IMR-90 (cell line): Measurements from ENCODE around the gene TM2D3. TPM values are rescaled to one million over a fixed set of nuclear protein-coding genes. Genes with fewer than 3 reads are reported as not detected.

Experiments
- ATAC-seq: fragments of 200-7000 bp; cut with Tn5 transposase; 2 replicates; pipeline ENCODE4 v1.9.1; 2020; ENCODE audit warnings: low read depth, mild to moderate bottlenecking, moderate library complexity
- BruUV-seq: library from RNA; stranded (reverse); fragments of 400-500 nt; replicated peaks from 2 replicates; lab custom pipeline; 2021; lab: Mats Ljungman, UMichigan
- CTCF ChIA-PET: fragments of 300-600 bp; formaldehyde crosslinking; extraction: SDS; loops from one replicate; lab custom pipeline; 2021; ENCODE audit warnings: antibody characterized with exemption; lab: Yijun Ruan, JAX
- POLR2A ChIA-PET: fragments of 300-600 bp; sonication (Branson Sonifier 250); formaldehyde crosslinking; loops from one replicate; lab custom pipeline; 2022; ENCODE audit warnings: antibody characterized with exemption; ENCODE audit not compliant: unreplicated experiment; lab: Charles Lee
- DNase-seq: peaks from one replicate; pipeline ENCODE4 v3.0.0; 2013
- H2AFZ ChIP-seq: replicated peaks from 2 replicates; pipeline ENCODE3; 2013; ENCODE audit warnings: low read length, mild to moderate bottlenecking; ENCODE audit not compliant: poor library complexity
- H2AK5ac ChIP-seq: 2 replicates; pipeline ENCODE4 v1.6.1; 2013; ENCODE audit warnings: low read depth, low read length, inconsistent platforms
- H2AK9ac ChIP-seq: replicated peaks from 2 replicates; pipeline ENCODE3; 2013; ENCODE audit warnings: mild to moderate bottlenecking, low read depth, low read length, moderate library complexity; ENCODE audit not compliant: poor library complexity
- H2BK120ac ChIP-seq: 2 replicates; pipeline ENCODE4 v1.6.1; 2013; ENCODE audit warnings: low read depth, low read length, inconsistent platforms
- H2BK15ac ChIP-seq: 3 replicates; pipeline ENCODE4 v1.6.1; 2013; ENCODE audit warnings: low read depth, low read length, inconsistent platforms
- H2BK20ac ChIP-seq: 2 replicates; pipeline ENCODE4 v1.6.1; 2013; ENCODE audit warnings: low read depth, mild to moderate bottlenecking, inconsistent platforms, low read length, moderate library complexity
- H2BK5ac ChIP-seq: 2 replicates; pipeline ENCODE4 v1.6.1; 2013; ENCODE audit warnings: mild to moderate bottlenecking, low read depth, low read length, inconsistent platforms; ENCODE audit not compliant: poor library complexity, severe bottlenecking
- H3K14ac ChIP-seq: replicated peaks from 2 replicates; pipeline ENCODE4 v1.6.1; 2013; ENCODE audit warnings: low read depth, low read length, inconsistent platforms
- H3K18ac ChIP-seq: 2 replicates; pipeline ENCODE4 v1.6.1; 2013; ENCODE audit warnings: low read depth, low read length, control low read depth
- H3K23ac ChIP-seq: 2 replicates; pipeline ENCODE4 v1.6.1; 2013; ENCODE audit warnings: low read depth, low read length, inconsistent platforms
- H3K27ac ChIP-seq: 2 replicates; pipeline ENCODE4 v1.5.1; 2013; ENCODE audit warnings: mild to moderate bottlenecking, control low read depth, low read length; ENCODE audit not compliant: insufficient read depth
- H3K27me3 ChIP-seq: 2 replicates; pipeline ENCODE4 v1.6.1; 2013; ENCODE audit warnings: low read length; ENCODE audit not compliant: control insufficient read depth, insufficient read depth
- H3K36me3 ChIP-seq: 2 replicates; pipeline ENCODE4 v1.6.1; 2013; ENCODE audit warnings: low read length, mixed read lengths; ENCODE audit not compliant: control insufficient read depth, insufficient read depth
- H3K4ac ChIP-seq: 2 replicates; pipeline ENCODE4 v1.6.1; 2013; ENCODE audit warnings: low read depth, low read length, inconsistent platforms
- H3K4me1 ChIP-seq: 2 replicates; pipeline ENCODE4 v1.6.1; 2013; ENCODE audit warnings: low read length, mixed read lengths; ENCODE audit not compliant: control insufficient read depth, insufficient read depth
- H3K4me2 ChIP-seq: 2 replicates; pipeline ENCODE4 v1.6.1; 2013; ENCODE audit warnings: low read depth, mild to moderate bottlenecking, control low read depth, low read length, moderate library complexity
- H3K4me3 ChIP-seq: 2 replicates; pipeline ENCODE4 v1.5.1; 2013; ENCODE audit warnings: low read depth, mild to moderate bottlenecking, control low read depth, low read length, moderate library complexity; ENCODE audit not compliant: insufficient read depth
- H3K56ac ChIP-seq: 2 replicates; pipeline ENCODE4 v1.6.1; 2013; ENCODE audit warnings: low read length, inconsistent platforms; ENCODE audit not compliant: insufficient read depth; ENCODE audit errors: extremely low read depth
- H3K79me1 ChIP-seq, 2 experiments: 2 replicates each; pipeline ENCODE4 v1.6.1; 2013; ENCODE audit warnings: low read length in 2 of 2, inconsistent platforms in 1 of 2, low read depth in 1 of 2
- H3K9ac ChIP-seq: 2 replicates; pipeline ENCODE4 v1.6.1; 2013; ENCODE audit warnings: low read depth, low read length, control low read depth
- H3K9me1 ChIP-seq: 2 replicates; pipeline ENCODE4 v1.6.1; 2013; ENCODE audit warnings: low read length, inconsistent platforms; ENCODE audit not compliant: insufficient read depth
- H3K9me3 ChIP-seq: 2 replicates; pipeline ENCODE4 v1.6.1; 2013; ENCODE audit warnings: low read length; ENCODE audit not compliant: control insufficient read depth, insufficient read depth
- H4K20me1 ChIP-seq: 2 replicates; pipeline ENCODE4 v1.6.1; 2013; ENCODE audit warnings: low read length, inconsistent platforms; ENCODE audit not compliant: insufficient read depth
- H4K5ac ChIP-seq: 2 replicates; pipeline ENCODE4 v1.6.1; 2013; ENCODE audit warnings: mild to moderate bottlenecking, low read depth, low read length, control low read depth
- H4K8ac ChIP-seq, 2 experiments: 2 replicates each; pipeline ENCODE4 v1.6.1; 2013; ENCODE audit warnings: low read depth in 2 of 2, low read length in 2 of 2, control low read depth in 1 of 2, inconsistent platforms in 1 of 2
- H4K91ac ChIP-seq: 2 replicates; pipeline ENCODE4 v1.6.1; 2013; ENCODE audit warnings: low read depth, low read length, inconsistent platforms; ENCODE audit not compliant: insufficient read depth
- BHLHE40 ChIP-seq: fragments of 150-350 bp; IDR thresholded peaks from 2 replicates; pipeline ENCODE4 v1.6.1; 2016; ENCODE audit warnings: mild to moderate bottlenecking, low read depth, low read length
- CEBPB ChIP-seq: IDR thresholded peaks from 2 replicates; pipeline ENCODE4 v1.6.1; 2012; ENCODE audit warnings: low read depth, low read length, improper control_type of control experiment
- CHD1 ChIP-seq: IDR thresholded peaks from 2 replicates; pipeline ENCODE4 v1.6.1; 2012; ENCODE audit warnings: low read depth, low read length, improper control_type of control experiment
- CTCF ChIP-seq: conservative IDR thresholded peaks from 2 replicates; pipeline ENCODE4 v1.5.1; 2012; ENCODE audit warnings: mild to moderate bottlenecking, low read depth, low read length, improper control_type of control experiment
- ELK1 ChIP-seq: fragments of 150-350 bp; IDR thresholded peaks from 2 replicates; pipeline ENCODE4 v1.6.1; 2016; ENCODE audit warnings: low read depth, mild to moderate bottlenecking, low read length, moderate library complexity, borderline replicate concordance
- FOS ChIP-seq: fragments of 150-350 bp; IDR thresholded peaks from 2 replicates; pipeline ENCODE4 v1.6.1; 2016; ENCODE audit warnings: low read depth, low read length
- MAFK ChIP-seq: IDR thresholded peaks from 2 replicates; pipeline ENCODE4 v1.6.1; 2012; ENCODE audit warnings: low read depth, low read length, improper control_type of control experiment
- MAZ ChIP-seq: IDR thresholded peaks from 2 replicates; pipeline ENCODE4 v1.6.1; 2012; ENCODE audit warnings: low read depth, mild to moderate bottlenecking, low read length, improper control_type of control experiment, moderate library complexity, borderline replicate concordance
- MXI1 ChIP-seq: IDR thresholded peaks from 2 replicates; pipeline ENCODE4 v1.6.1; 2012; ENCODE audit warnings: low read depth, mild to moderate bottlenecking, low read length, moderate library complexity, borderline replicate concordance
- NFE2L2 ChIP-seq: fragments of 150-350 bp; IDR thresholded peaks from 2 replicates; pipeline ENCODE4 v1.6.1; 2016; ENCODE audit warnings: low read depth, mild to moderate bottlenecking, low read length
- POLR2A ChIP-seq: IDR thresholded peaks from 2 replicates; pipeline ENCODE4 v1.6.1; 2012; ENCODE audit warnings: mild to moderate bottlenecking, low read depth, low read length
- RAD21 ChIP-seq: IDR thresholded peaks from 2 replicates; pipeline ENCODE4 v1.6.1; 2012; ENCODE audit warnings: low read length, improper control_type of control experiment
- RCOR1 ChIP-seq: IDR thresholded peaks from 2 replicates; pipeline ENCODE4 v1.6.1; 2012; ENCODE audit warnings: mild to moderate bottlenecking, low read length, improper control_type of control experiment; ENCODE audit not compliant: insufficient replicate concordance
- RFX5 ChIP-seq: IDR thresholded peaks from 2 replicates; pipeline ENCODE4 v1.8.0; 2012; ENCODE audit warnings: low read depth, mild to moderate bottlenecking, low read length, moderate library complexity
- SMC3 ChIP-seq: fragments of 150-350 bp; IDR thresholded peaks from 2 replicates; pipeline ENCODE4 v1.6.1; 2016; ENCODE audit warnings: low read depth, mild to moderate bottlenecking, antibody characterized with exemption, low read length, moderate library complexity
- USF2 ChIP-seq: fragments of 150-350 bp; IDR thresholded peaks from 2 replicates; pipeline ENCODE4 v1.6.1; 2017; ENCODE audit warnings: mild to moderate bottlenecking, antibody characterized with exemption, low read length, low read depth
- WGBS, 2 experiments: methylation state at CpG; one replicate each; pipeline versions ENCODE4 v1.1.5 to v1.1.7; 2013; ENCODE audit warnings: missing lambda C conversion rate in 2 of 2; ENCODE audit not compliant: insufficient read length in 1 of 2; ENCODE audit errors: extremely low coverage in 2 of 2; 5-methylcytosine and 5-hydroxymethylcytosine counted together
- dilution Hi-C: fragments of 300-500 bp; cut with HindIII; formaldehyde crosslinking; loops from one replicate; pipeline ENCODE4 v1.14.3; 2018; ENCODE audit warnings: low sequenced_read_pairs; ENCODE audit not compliant: unreplicated experiment
- in situ Hi-C: fragments of 300-500 bp; cut with MboI; formaldehyde crosslinking; loops from 3 replicates; pipeline ENCODE4 v1.14.3; 2019; ENCODE audit warnings: low sequenced_read_pairs, inconsistent platforms, mixed read lengths
- intact Hi-C: fragments of 100-400 bp; cut with micrococcal nuclease; formaldehyde crosslinking; loops from 2 replicates; pipeline ENCODE4 v1.10.0; 2022
- polyA plus RNA-seq, 3 experiments: library from polyadenylated mRNA; depleted of rRNA; stranded (reverse); fragments of >200 nt; gene quantifications; 2 replicates each; pipeline ENCODE4 v1.2.3, GENCODE V29; 2012; ENCODE audit warnings: low replicate concordance in 1 of 3
- total RNA-seq: library from RNA; depleted of rRNA; stranded (reverse); fragments of >200 nt; gene quantifications from 2 replicates; pipeline ENCODE4 v1.2.3, GENCODE V29; 2012

The TM2D3 gene
- total and polyA plus RNA-seq, 2 of the 4 experiments (the other 2 are of a cell fraction), result 27.4 to 34.5 TPM

GRCh38 chr15:101612676-101613075, 39.5 kb downstream of the TM2D3 start:
- ATAC-seq, result no peak
- Histone ChIP-seq H2BK20ac (no peak overlapping the region), H3K4ac (no peak overlapping the region), H4K5ac (no peak overlapping the region), H3K27me3 (peaks cover 7% of the 10 kb centered on the region; the same call in 1 of the 2 replicates), H3K9me3 (no peaks in the 10 kb centered on the region), H2BK120ac (no peak overlapping the region), H3K9me1 (0 out of 2 replicates have a peak, but pooled peaks cover 2% of the 10 kb centered on the region), H2AK9ac (no peak overlapping the region), H3K4me1 (no peaks in the 10 kb centered on the region; the same call in 1 of the 2 replicates), H2AFZ (no peak overlapping the region), H3K18ac (no peak overlapping the region), H3K27ac (no peak overlapping the region), H2BK5ac (no peak overlapping the region), H2BK15ac (no peak overlapping the region), H3K14ac (no peak overlapping the region), H3K36me3 (no peaks in the 10 kb centered on the region), H4K8ac (no peak overlapping the region), H4K91ac (no peak overlapping the region), H4K20me1 (no peaks in the 10 kb centered on the region), H3K56ac (no peak overlapping the region), H3K4me3 (no peak overlapping the region), H2AK5ac (no peak overlapping the region), H3K79me1 (no peaks in the 10 kb centered on the region), H3K23ac (no peak overlapping the region), H3K9ac (no peak overlapping the region), H3K4me2 (no peak overlapping the region)
- BruUV-seq, result no TSS peak
- intact Hi-C loops (no loop called here), dilution Hi-C loops (no loop called here), in situ Hi-C loops (no loop called here)
- CTCF ChIA-PET, result no interaction called here
- POLR2A ChIA-PET, result no interaction called here
- TF ChIP-seq RFX5 (no peak), ELK1 (no peak), MAZ (no peak), USF2 (no peak), BHLHE40 (no peak), MXI1 (no peak), NFE2L2 (no peak), CTCF (no peak), RCOR1 (no peak), RAD21 (no peak), POLR2A (no peak), CEBPB (no peak), MAFK (no peak), CHD1 (no peak), FOS (no peak), SMC3 (no peak)
- WGBS, 2 experiments, result 78% methylated on average over 4 of the region's 11 CpGs; no CpG with 5 or more reads in 1 of the 2 experiments
- no peak for DNase-seq
